ENCODE data around the gene NOS1AP.

Gene NOS1AP

DNA sequence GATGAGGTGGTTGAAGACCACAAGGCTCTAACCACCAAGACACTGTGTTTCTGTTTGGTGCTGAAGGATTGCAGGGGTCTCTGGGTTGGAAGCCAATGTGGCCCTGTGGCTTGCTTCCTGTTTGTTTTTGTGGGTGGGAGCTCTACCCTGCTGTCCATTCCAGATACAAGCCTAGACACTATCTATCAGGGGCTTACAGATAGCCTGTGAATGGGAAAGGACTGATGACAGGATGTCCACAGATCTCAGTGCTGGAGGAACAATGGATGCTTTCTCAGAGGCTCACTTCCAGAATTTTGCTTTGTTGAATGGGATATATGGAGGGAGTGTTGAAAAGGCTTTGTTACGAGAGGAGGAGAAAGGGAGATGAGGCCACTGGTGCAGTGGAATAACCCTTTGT lies 69.7 kb downstream of the NOS1AP start:
- no peak for DNase-seq (ENCODE audit: insufficient read length, low spot score)

DNA sequence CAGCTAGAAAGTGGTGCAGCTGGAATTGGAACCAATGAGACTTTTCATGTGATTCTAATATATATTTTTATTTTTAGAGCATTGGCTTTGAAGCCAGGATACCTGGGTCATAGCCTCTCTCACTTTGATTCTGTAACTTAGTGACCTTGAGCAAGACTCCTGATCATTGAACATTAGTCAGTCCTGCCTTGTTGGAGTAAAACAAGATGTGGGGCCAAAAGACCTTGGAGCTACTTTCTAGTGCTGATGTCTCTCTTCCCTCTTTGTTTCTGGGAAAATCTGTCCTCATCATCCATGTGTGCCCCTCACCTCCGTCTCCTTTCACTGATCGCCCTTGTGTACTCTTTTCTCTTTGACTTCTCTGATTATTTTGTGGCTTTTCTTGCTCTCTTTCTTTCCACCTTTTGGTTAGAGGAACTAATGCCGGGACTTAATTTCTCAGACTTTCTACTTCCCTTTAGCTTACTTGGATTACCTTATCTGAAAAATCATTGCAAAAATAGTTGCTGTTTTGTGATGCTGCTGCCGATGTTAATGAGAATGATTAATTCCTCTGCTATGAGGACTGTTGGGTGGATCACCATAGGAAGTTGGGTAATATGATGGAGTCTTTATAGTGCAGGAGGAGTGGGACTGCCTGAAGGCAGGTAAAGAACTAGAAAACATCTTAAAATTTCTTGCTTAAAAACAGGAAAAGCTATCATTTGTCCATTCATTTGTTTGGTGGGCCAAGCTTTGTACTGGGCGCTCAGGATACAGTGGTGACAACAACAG lies 72.0 kb downstream of the NOS1AP start:
- DNase-seq (ENCODE audit: insufficient read length, low spot score): no peak

More for the DNA sequence above, 69.7 kb downstream of the NOS1AP start:
- FAIRE-seq: no peak
- no peak for TF ChIP-seq POLR2A (IDR thresholded peaks at IDR 0.05; ENCODE audit: low read depth, low read length)
- TF ChIP-seq POU2F2 (IDR thresholded peaks at IDR 0.05; ENCODE audit: low read depth, low read length): no peak
- TF ChIP-seq PAX5 (IDR thresholded peaks at IDR 0.05; ENCODE audit: insufficient read depth, low read length, severe bottlenecking): no peak
- no peak for TF ChIP-seq SPI1 (IDR thresholded peaks at IDR 0.05; ENCODE audit: low read depth, low read length)
- no peak for TF ChIP-seq POLR2AphosphoS5 (IDR thresholded peaks at IDR 0.05; ENCODE audit: low read depth, low read length)
- TF ChIP-seq TAF1 (IDR thresholded peaks at IDR 0.05; ENCODE audit: low read depth, low read length): no peak

GRCh38 chr1:162142968-162143367 lies 73.5 kb downstream of the NOS1AP start:
- FAIRE-seq (no peak), DNase-seq (ENCODE audit: insufficient read length, low spot score) (no peak)
- no peak for TF ChIP-seq PAX5 (IDR thresholded peaks at IDR 0.05; ENCODE audit: insufficient read depth, low read length, severe bottlenecking)
- TF ChIP-seq TAF1 (IDR thresholded peaks at IDR 0.05; ENCODE audit: low read depth, low read length): no peak
- TF ChIP-seq POLR2A (IDR thresholded peaks at IDR 0.05; ENCODE audit: low read depth, low read length): no peak
- TF ChIP-seq SPI1 (IDR thresholded peaks at IDR 0.05; ENCODE audit: low read depth, low read length): no peak
- no peak for TF ChIP-seq POU2F2 (IDR thresholded peaks at IDR 0.05; ENCODE audit: low read depth, low read length)
- TF ChIP-seq POLR2AphosphoS5 (IDR thresholded peaks at IDR 0.05; ENCODE audit: low read depth, low read length): no peak

More for the DNA sequence above, 72.0 kb downstream of the NOS1AP start:
- FAIRE-seq: no peak
- TF ChIP-seq POU2F2 (IDR thresholded peaks at IDR 0.05; ENCODE audit: low read depth, low read length): no peak
- no peak for TF ChIP-seq SPI1 (IDR thresholded peaks at IDR 0.05; ENCODE audit: low read depth, low read length)
- TF ChIP-seq TAF1 (IDR thresholded peaks at IDR 0.05; ENCODE audit: low read depth, low read length): no peak
- TF ChIP-seq POLR2A (IDR thresholded peaks at IDR 0.05; ENCODE audit: low read depth, low read length): no peak
- TF ChIP-seq POLR2AphosphoS5 (IDR thresholded peaks at IDR 0.05; ENCODE audit: low read depth, low read length): no peak
- no peak for TF ChIP-seq PAX5 (IDR thresholded peaks at IDR 0.05; ENCODE audit: insufficient read depth, low read length, severe bottlenecking)

GRCh38 chr1:162144268-162144667 lies 74.8 kb downstream of the NOS1AP start:
- no peak for TF ChIP-seq TAF1 (IDR thresholded peaks at IDR 0.05; ENCODE audit: low read depth, low read length)
- no peak for TF ChIP-seq POU2F2 (IDR thresholded peaks at IDR 0.05; ENCODE audit: low read depth, low read length)
- TF ChIP-seq POLR2A (IDR thresholded peaks at IDR 0.05; ENCODE audit: low read depth, low read length): no peak
- no peak for TF ChIP-seq PAX5 (IDR thresholded peaks at IDR 0.05; ENCODE audit: insufficient read depth, low read length, severe bottlenecking)
- no peak for TF ChIP-seq SPI1 (IDR thresholded peaks at IDR 0.05; ENCODE audit: low read depth, low read length)
- TF ChIP-seq POLR2AphosphoS5 (IDR thresholded peaks at IDR 0.05; ENCODE audit: low read depth, low read length): no peak
- FAIRE-seq (no peak), DNase-seq (ENCODE audit: insufficient read length, low spot score) (no peak)

DNA sequence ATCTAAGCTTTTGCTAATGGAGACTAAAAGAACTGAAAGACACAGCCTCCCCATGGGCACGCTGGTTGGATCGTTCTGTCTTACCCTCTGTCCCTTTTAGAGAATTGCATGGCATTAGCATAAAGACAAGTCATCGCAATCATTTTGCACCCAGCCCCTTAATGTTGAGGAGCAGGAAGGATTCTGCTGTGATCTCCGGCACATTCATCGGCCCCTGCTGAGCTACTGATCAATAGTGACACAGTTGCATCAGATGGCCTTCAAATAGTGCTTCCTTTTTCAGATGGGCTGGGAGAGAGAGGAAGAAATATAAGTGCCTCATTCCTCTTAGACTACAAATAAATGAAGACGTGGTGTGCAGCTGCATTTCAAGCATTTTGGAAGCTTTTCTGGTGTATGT lies 75.4 kb downstream of the NOS1AP start:
- no peak for DNase-seq (ENCODE audit: insufficient read length, low spot score)

GRCh38 chr1:162145280-162145965 lies 75.9 kb downstream of the NOS1AP start:
- no peak for FAIRE-seq
- TF ChIP-seq SPI1 (IDR thresholded peaks at IDR 0.05; ENCODE audit: low read depth, low read length): no peak
- no peak for TF ChIP-seq POLR2AphosphoS5 (IDR thresholded peaks at IDR 0.05; ENCODE audit: low read depth, low read length)
- TF ChIP-seq PAX5 (IDR thresholded peaks at IDR 0.05; ENCODE audit: insufficient read depth, low read length, severe bottlenecking): no peak
- no peak for TF ChIP-seq TAF1 (IDR thresholded peaks at IDR 0.05; ENCODE audit: low read depth, low read length)
- TF ChIP-seq POLR2A (IDR thresholded peaks at IDR 0.05; ENCODE audit: low read depth, low read length): no peak
- TF ChIP-seq POU2F2 (IDR thresholded peaks at IDR 0.05; ENCODE audit: low read depth, low read length): no peak
- DNase-seq (ENCODE audit: insufficient read length, low spot score): no peak

More for the DNA sequence above, 75.4 kb downstream of the NOS1AP start:
- no peak for FAIRE-seq
- TF ChIP-seq POLR2A (IDR thresholded peaks at IDR 0.05; ENCODE audit: low read depth, low read length): no peak

- DNase-seq (ENCODE audit: insufficient read length, low spot score): no peak
- TF ChIP-seq POU2F2 (IDR thresholded peaks at IDR 0.05; ENCODE audit: low read depth, low read length) (no peak), PAX5 (IDR thresholded peaks at IDR 0.05; ENCODE audit: insufficient read depth, low read length, severe bottlenecking) (no peak), TAF1 (IDR thresholded peaks at IDR 0.05; ENCODE audit: low read depth, low read length) (no peak)
- no peak for FAIRE-seq
Measured at GRCh38 chr1:162145966-162146696, 76.6 kb downstream of the NOS1AP start.

GRCh38 chr1:162147760-162148159 lies 78.3 kb downstream of the NOS1AP start:
- DNase-seq (ENCODE audit: insufficient read length, low spot score): no peak
- TF ChIP-seq SPI1 (IDR thresholded peaks at IDR 0.05; ENCODE audit: low read depth, low read length): no peak
- no peak for TF ChIP-seq POU2F2 (IDR thresholded peaks at IDR 0.05; ENCODE audit: low read depth, low read length)
- no peak for TF ChIP-seq PAX5 (IDR thresholded peaks at IDR 0.05; ENCODE audit: insufficient read depth, low read length, severe bottlenecking)
- no peak for TF ChIP-seq POLR2AphosphoS5 (IDR thresholded peaks at IDR 0.05; ENCODE audit: low read depth, low read length)
- no peak for TF ChIP-seq TAF1 (IDR thresholded peaks at IDR 0.05; ENCODE audit: low read depth, low read length)
- TF ChIP-seq POLR2A (IDR thresholded peaks at IDR 0.05; ENCODE audit: low read depth, low read length): no peak
- no peak for FAIRE-seq

- FAIRE-seq: no peak
- TF ChIP-seq SPI1 (IDR thresholded peaks at IDR 0.05; ENCODE audit: low read depth, low read length) (no peak), TAF1 (IDR thresholded peaks at IDR 0.05; ENCODE audit: low read depth, low read length) (no peak), PAX5 (IDR thresholded peaks at IDR 0.05; ENCODE audit: insufficient read depth, low read length, severe bottlenecking) (no peak), POLR2A (IDR thresholded peaks at IDR 0.05; ENCODE audit: low read depth, low read length) (no peak), POLR2AphosphoS5 (IDR thresholded peaks at IDR 0.05; ENCODE audit: low read depth, low read length) (no peak), POU2F2 (IDR thresholded peaks at IDR 0.05; ENCODE audit: low read depth, low read length) (no peak)
Measured at GRCh38 chr1:162150112-162150511, 80.6 kb downstream of the NOS1AP start.

More at GRCh38 chr1:162150112-162150511, 80.6 kb downstream of the NOS1AP start:
- no peak for DNase-seq (ENCODE audit: insufficient read length, low spot score)
